Gastrocnemius medialis (tissue), 4 donors: ENCODE results near the gene ATXN7L2.

Experiments
- POLR2A ChIP-seq, 2 donors: fragments of 450-650 bp; IDR thresholded peaks; one replicate each; pipeline ENCODE4 v1.6.1; 2017; ENCODE audit warnings: antibody characterized with exemption in 2 of 2, mild to moderate bottlenecking in 2 of 2, moderate library complexity in 2 of 2
- TF ChIP-seq, protein P1 (sequence below), 5 experiments: fragments of 450-650 bp in 3 of 5; fragments of 200-600 bp in 2 of 5; sonication (generic) in 2 of 5; IDR thresholded peaks in 4 of 5; conservative IDR thresholded peaks in 1 of 5; 1 replicate in 4 of 5; 2 replicates in 1 of 5; pipeline ENCODE4 v1.5.1; 2016 to 2019; ENCODE audit warnings: antibody characterized with exemption in 5 of 5, mild to moderate bottlenecking in 3 of 5, moderate library complexity in 3 of 5

- TF ChIP-seq, protein P1, sequence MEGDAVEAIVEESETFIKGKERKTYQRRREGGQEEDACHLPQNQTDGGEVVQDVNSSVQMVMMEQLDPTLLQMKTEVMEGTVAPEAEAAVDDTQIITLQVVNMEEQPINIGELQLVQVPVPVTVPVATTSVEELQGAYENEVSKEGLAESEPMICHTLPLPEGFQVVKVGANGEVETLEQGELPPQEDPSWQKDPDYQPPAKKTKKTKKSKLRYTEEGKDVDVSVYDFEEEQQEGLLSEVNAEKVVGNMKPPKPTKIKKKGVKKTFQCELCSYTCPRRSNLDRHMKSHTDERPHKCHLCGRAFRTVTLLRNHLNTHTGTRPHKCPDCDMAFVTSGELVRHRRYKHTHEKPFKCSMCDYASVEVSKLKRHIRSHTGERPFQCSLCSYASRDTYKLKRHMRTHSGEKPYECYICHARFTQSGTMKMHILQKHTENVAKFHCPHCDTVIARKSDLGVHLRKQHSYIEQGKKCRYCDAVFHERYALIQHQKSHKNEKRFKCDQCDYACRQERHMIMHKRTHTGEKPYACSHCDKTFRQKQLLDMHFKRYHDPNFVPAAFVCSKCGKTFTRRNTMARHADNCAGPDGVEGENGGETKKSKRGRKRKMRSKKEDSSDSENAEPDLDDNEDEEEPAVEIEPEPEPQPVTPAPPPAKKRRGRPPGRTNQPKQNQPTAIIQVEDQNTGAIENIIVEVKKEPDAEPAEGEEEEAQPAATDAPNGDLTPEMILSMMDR (IDR thresholded peaks at IDR 0.05 in 4 of 5, conservative IDR thresholded peaks at IDR 0.05 in 1 of 5) = no peak
- no peak for TF ChIP-seq POLR2A (IDR thresholded peaks at IDR 0.05)
These were observed 38.3 kb downstream of the ATXN7L2 start for GRCh38 chr1:109522026-109522425.
